Stomach (tissue), 9 donors: ENCODE results near the gene PKNOX2. TPM values are rescaled to one million over a fixed set of nuclear protein-coding genes. Genes with fewer than 3 reads are reported as not detected.

Experiments used
- DNase-seq, 2 donors: peaks; one replicate each; pipeline versions ENCODE4 v3.0.0 to v3.0.0-alpha.2; 2013 to 2019
- H3K27ac ChIP-seq, 5 donors: fragments of 200-600 bp in 4 of 5; sonication (generic) in 4 of 5; one replicate each; pipeline ENCODE4 v1.5.1; 2013 to 2019; ENCODE audit warnings: mild to moderate bottlenecking in 1 of 5, moderate library complexity in 1 of 5
- H3K27me3 ChIP-seq, 3 donors: fragments of 200-600 bp; sonication (generic); one replicate each; pipeline ENCODE4 v1.5.1; 2017 to 2019; ENCODE audit warnings: mixed run types in 1 of 3
- H3K36me3 ChIP-seq, 4 donors: fragments of 200-600 bp; sonication (generic); 1 replicate in 3 of 4; 2 replicates in 1 of 4; pipeline ENCODE4 v1.5.1; 2016 to 2019
- H3K4me1 ChIP-seq, 4 donors: fragments of 200-600 bp; sonication (generic); one replicate each; pipeline ENCODE4 v1.5.1; 2016 to 2019
- H3K4me3 ChIP-seq, 4 donors: fragments of 200-600 bp; sonication (generic) in 3 of 4; one replicate each; pipeline ENCODE4 v1.5.1; 2016 to 2019; ENCODE audit warnings: mild to moderate bottlenecking in 1 of 4
- H3K9me3 ChIP-seq, 4 donors: fragments of 200-600 bp; sonication (generic); one replicate each; pipeline ENCODE4 v1.5.1; 2016 to 2019
- EP300 ChIP-seq: sonication (generic); formaldehyde crosslinking; IDR thresholded peaks from one replicate; pipeline ENCODE4 v1.6.1; 2017; ENCODE audit warnings: antibody characterized with exemption
- POLR2A ChIP-seq, 4 donors: fragments of 450-650 bp; IDR thresholded peaks; one replicate each; pipeline ENCODE4 v1.6.1; 2016; ENCODE audit warnings: antibody characterized with exemption in 4 of 4, control low read depth in 2 of 4, mild to moderate bottlenecking in 1 of 4, moderate library complexity in 1 of 4
- POLR2AphosphoS5 ChIP-seq, 3 donors: sonication (generic); formaldehyde crosslinking; IDR thresholded peaks; one replicate each; pipeline ENCODE4 v1.6.1; 2016; ENCODE audit warnings: antibody characterized with exemption in 3 of 3
- WGBS, 5 donors: extraction: QIAGEN DNeasy Blood & Tissue Kit in 3 of 5; methylation state at CpG; one replicate each; pipeline versions ENCODE4 v1.1.5 to v1.1.7; 2013 to 2018; 5-methylcytosine and 5-hydroxymethylcytosine counted together
- intact Hi-C: fragments of 100-400 bp; cut with DNase I; formaldehyde crosslinking; loops from one replicate; pipeline ENCODE4 v1.15.1; 2023; ENCODE audit warnings: low total_unique reads
- polyA plus RNA-seq, 3 donors: library from polyadenylated mRNA; stranded (reverse); fragments of 200-250 nt; gene quantifications; one replicate each; pipeline ENCODE4 v1.2.3, GENCODE V29; 2013
- total RNA-seq, 5 donors: library from RNA; depleted of rRNA; stranded (reverse); fragments of >200 nt; gene quantifications; one replicate each; pipeline versions ENCODE4 v1.1.0 to v1.2.3, GENCODE V29; 2014 to 2016
- TF ChIP-seq, protein P1 (sequence below), 7 experiments: fragments of 450-650 bp in 4 of 7; fragments of 200-600 bp in 3 of 7; sonication (generic) in 3 of 7; IDR thresholded peaks; one replicate each; pipeline ENCODE4 v1.5.1; 2016 to 2019; ENCODE audit warnings: antibody characterized with exemption in 7 of 7, control low read depth in 2 of 7, mild to moderate bottlenecking in 1 of 7
- donor health status: healthy with polysubstance abuse.
- donor health status: Bipolar disorder and iron deficiency.
- donor health status: healthy.

PKNOX2 gene
- total and polyA plus RNA-seq, 8 donors, result 0.83 to 4.9 (median 2.3) TPM; not detected in 1

- Histone ChIP-seq H3K9me3 (no peaks in the 10 kb centered on the region), H3K27me3 (no peaks in the 10 kb centered on the region), H3K27ac (no peak overlapping the region), H3K4me3 (no peak overlapping the region), H3K36me3 (no peaks in the 10 kb centered on the region), H3K4me1 (no peaks in the 10 kb centered on the region)
- TF ChIP-seq, protein P1, sequence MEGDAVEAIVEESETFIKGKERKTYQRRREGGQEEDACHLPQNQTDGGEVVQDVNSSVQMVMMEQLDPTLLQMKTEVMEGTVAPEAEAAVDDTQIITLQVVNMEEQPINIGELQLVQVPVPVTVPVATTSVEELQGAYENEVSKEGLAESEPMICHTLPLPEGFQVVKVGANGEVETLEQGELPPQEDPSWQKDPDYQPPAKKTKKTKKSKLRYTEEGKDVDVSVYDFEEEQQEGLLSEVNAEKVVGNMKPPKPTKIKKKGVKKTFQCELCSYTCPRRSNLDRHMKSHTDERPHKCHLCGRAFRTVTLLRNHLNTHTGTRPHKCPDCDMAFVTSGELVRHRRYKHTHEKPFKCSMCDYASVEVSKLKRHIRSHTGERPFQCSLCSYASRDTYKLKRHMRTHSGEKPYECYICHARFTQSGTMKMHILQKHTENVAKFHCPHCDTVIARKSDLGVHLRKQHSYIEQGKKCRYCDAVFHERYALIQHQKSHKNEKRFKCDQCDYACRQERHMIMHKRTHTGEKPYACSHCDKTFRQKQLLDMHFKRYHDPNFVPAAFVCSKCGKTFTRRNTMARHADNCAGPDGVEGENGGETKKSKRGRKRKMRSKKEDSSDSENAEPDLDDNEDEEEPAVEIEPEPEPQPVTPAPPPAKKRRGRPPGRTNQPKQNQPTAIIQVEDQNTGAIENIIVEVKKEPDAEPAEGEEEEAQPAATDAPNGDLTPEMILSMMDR (IDR thresholded peaks at IDR 0.05), result no peak
- no peak for TF ChIP-seq POLR2AphosphoS5 (IDR thresholded peaks at IDR 0.05)
- no peak for TF ChIP-seq EP300
- intact Hi-C loops, result no loop called here
- DNase-seq, result no peak
- WGBS, 5 donors, result 90 to 94% (median 94%) methylated on average over 1 of the region's 1 CpG
These were observed 68.6 kb downstream of the PKNOX2 start for GRCh38 chr11:125233116-125233515.

GRCh38 chr11:125233736-125234275 lies 69.3 kb downstream of the PKNOX2 start:
- Histone ChIP-seq H3K36me3 (no peaks in the 10 kb centered on the region), H3K4me1 (no peaks in the 10 kb centered on the region), H3K27ac (no peak overlapping the region), H3K27me3 (no peaks in the 10 kb centered on the region), H3K9me3 (no peaks in the 10 kb centered on the region), H3K4me3 (no peak overlapping the region)
- 51 to 71% (median 69%) methylated on average over 8 of the region's 8 CpGs for WGBS, 5 donors
- DNase-seq, result no peak
- no peak for TF ChIP-seq POLR2A (IDR thresholded peaks at IDR 0.05)
- TF ChIP-seq, protein P1 (IDR thresholded peaks at IDR 0.05), result no peak
- no peak for TF ChIP-seq POLR2AphosphoS5 (IDR thresholded peaks at IDR 0.05)
- TF ChIP-seq EP300, result no peak
- intact Hi-C loops, result no loop called here

GRCh38 chr11:125235071-125235471 lies 70.5 kb downstream of the PKNOX2 start:
- H3K27me3 ChIP-seq, result no peaks in the 10 kb centered on the region
- no peak overlapping the region for H3K27ac ChIP-seq
- no peak for DNase-seq
- intact Hi-C loops, result no loop called here
- H3K4me1 ChIP-seq, result no peaks in the 10 kb centered on the region
- H3K9me3 ChIP-seq, result no peaks in the 10 kb centered on the region
- H3K4me3 ChIP-seq, result no peak overlapping the region
- WGBS, 5 donors, result 66 to 88% (median 76%) methylated on average over 5 of the region's 5 CpGs
- TF ChIP-seq POLR2AphosphoS5 (IDR thresholded peaks at IDR 0.05) (no peak), EP300 (no peak), POLR2A (IDR thresholded peaks at IDR 0.05) (no peak)
- TF ChIP-seq, protein P1 (IDR thresholded peaks at IDR 0.05), result no peak
- no peaks in the 10 kb centered on the region for H3K36me3 ChIP-seq

DNA sequence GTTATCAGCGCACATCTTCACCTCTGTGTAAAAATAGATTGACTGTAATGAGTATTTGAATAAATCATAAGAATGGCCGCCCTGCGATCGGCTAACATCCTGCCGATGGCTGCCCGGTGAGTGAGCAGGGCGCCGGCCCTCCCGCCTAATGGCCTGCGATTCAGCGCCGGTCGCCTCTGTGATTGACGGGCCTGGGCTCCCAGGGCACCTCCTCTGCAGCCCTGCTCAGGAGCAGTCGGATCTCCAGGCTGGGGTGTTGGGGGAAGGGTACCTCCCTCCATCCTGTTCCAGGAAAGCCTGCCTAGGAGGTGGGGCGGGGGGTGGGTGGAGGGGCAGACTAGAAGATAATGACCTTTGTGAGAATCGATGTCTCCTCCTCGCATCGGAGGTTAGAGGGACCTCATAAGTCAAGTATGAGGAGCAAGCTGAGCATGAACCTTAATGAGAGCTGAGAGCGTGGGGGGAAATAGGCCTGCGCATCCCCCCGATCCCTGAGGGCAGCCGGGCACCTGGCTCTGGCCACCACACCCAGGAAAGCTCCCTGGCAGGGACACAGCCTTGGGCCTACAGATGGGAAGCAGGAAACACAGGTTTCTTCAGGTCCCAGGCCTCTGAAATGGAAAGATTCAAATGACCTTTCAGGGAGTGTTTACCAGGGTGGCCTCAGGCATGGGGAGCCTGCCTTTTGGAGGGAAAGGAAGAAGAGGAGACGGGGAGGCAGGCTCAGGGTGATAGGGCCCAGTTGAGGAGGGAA lies 71.7 kb downstream of the PKNOX2 start:
- 66 to 81% (median 71%) methylated on average over 22 to 24 of the region's 24 CpGs for WGBS, 5 donors
- no peaks in the 10 kb centered on the region for H3K4me1 ChIP-seq
- DNase-seq, result no peak
- H3K9me3 ChIP-seq, result no peaks in the 10 kb centered on the region
- no peak for TF ChIP-seq EP300
- TF ChIP-seq POLR2AphosphoS5 (IDR thresholded peaks at IDR 0.05), result no peak
- no peak for TF ChIP-seq POLR2A (IDR thresholded peaks at IDR 0.05)
- TF ChIP-seq, protein P1 (IDR thresholded peaks at IDR 0.05), result no peak
- H3K27me3 ChIP-seq, result no peaks in the 10 kb centered on the region
- no peak overlapping the region for H3K27ac ChIP-seq
- H3K36me3 ChIP-seq, result no peaks in the 10 kb centered on the region
- no peak overlapping the region for H3K4me3 ChIP-seq
- intact Hi-C loops, result no loop called here
